GM19025 (cell line): ENCODE data around the gene ANKRD34A.

Source experiments
- ATAC-seq: cut with Tn5 transposase; IDR thresholded peaks from one replicate; pipeline ENCODE4 v1.9.1; 2021; ENCODE audit warnings: mild to moderate bottlenecking, low read depth, moderate library complexity; ENCODE audit not compliant: unreplicated experiment

The ANKRD34A gene

DNA sequence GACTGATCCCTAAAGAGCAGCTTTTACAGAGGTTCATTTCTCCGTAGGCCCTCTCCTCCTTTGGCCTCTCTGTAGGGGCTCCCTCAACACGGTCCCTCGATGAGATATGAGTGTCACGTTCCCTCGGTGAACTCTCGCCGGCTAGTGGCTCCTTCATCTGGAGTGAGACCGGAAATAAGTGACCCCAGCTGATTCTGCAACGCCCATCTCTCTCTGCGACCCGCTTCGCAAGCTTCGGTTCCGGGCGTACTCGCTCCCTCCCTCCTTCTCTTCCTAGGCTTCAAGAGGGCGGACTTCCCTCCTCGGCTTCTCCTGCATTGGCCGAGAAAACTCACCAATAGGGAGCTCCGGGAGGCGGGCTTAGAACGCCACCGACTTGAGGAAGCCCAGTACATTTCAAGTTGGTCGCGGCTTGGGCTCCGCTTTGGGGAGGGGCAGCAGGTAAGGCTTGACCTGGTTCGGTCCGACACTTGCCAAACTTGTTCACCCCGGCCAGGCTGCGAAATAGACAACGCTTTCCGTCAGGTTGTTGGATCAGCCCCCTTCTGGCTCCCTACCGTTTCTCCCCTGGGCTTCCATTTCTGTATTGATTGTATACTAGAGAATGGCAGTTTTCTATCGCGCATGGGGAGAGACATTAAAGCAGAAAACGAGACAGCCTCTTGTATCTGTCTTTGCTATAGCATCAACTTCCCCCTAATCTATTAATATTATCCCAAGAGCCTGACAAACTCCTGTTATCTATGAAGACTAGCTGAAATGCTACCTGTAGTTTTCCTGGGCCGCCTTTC, at the start of gene ANKRD34A, which contains the start of gene POLR3GL:
TSS of gene ANKRD34A (minus strand) at position 248 of the 791 bp plus-strand sequence. CDS start 2,816 bp downstream, outside the sequence.
TSS of gene POLR3GL (plus strand) at position 363 of the 791 bp plus-strand sequence. CDS start 10,176 bp downstream, outside the sequence.
- peak; percentile 89 for ATAC-seq

DNA sequence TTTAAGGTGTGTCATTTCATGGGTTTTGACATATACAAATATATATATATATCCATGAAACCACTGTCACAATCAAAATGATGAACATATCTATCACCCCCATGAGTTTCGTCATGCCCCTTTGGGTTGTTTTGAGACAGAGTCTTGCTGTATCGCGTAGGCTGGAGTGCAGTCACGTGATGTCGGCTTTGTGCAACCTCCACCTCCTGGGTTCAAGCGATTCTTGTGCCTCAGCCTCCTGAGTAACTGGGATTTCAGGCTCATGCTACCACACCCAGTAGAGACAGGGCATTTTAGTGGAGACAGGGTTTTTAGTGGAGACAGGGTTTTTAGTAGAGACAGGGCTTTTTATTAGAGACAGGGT, 49.2 kb upstream of the ANKRD34A start:
- ATAC-seq = no peak

DNA sequence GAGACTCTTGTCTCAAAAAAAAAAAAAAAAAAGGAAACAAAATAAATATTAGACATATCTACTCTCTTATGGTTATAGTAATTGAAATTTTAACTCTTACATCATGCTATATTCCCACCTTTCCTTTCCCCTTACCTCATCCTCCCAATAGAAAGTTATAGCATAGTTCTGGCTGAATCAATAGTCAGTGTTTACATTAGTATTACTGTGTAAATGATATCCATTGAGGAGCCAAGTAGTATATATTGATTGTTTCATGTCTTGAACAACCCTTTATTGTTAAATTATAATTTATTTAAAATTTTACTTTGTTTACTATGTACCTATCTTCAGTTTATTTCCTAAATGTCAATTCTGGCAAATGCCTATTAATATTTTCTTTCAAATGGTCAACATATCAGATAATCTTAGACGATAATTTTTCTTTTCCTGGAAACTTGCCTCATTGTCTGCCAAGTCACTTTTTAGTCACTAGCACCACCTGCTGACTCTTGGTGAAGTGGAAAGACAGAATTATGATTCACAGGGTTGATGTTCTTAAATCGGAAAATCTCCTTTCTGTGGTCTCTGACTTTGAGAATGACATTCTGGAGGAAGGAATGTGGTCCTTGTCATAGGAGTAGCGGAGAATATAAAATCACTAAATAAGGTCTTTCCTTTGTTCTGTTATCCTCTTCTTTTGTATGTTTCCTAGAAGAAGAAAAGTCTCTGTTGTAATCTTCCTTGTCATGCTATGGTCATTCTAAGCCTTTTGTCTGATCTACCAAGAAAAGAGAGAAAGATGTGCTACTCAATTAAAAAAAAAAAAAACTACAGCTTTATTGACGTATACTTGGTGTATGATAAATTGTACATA, 48.6 kb upstream of the ANKRD34A start:
- ATAC-seq = no peak

DNA sequence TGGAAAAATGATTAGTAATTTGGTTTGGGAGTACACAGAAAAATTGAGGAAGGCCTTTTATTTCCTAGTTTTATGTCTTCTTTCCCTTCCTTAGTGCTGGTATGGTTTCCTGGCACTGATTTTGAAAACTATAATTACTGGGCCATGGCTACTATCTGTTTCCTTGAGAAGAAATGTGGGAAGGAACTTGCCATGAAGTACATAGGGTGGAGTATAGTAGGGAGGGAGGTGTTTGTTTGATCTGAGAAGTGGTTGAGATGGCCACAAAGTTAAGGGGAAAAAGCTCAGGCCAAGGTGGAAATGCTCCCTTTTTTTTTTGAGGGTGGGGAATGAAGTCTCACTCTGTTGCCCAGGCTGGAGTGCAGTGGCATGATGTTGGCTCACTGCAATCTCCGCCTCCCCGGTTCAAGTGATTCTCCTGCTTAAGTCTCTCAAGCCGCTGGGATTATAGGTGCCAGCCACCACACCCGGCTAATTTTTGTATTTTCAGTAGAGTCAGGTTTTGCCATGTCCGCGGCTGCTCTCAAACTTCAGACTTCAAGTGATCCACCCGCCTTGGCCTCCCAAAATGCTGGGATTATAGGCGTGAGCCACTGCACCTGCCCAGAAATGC, 45.9 kb upstream of the ANKRD34A start:
- ATAC-seq = no peak

DNA sequence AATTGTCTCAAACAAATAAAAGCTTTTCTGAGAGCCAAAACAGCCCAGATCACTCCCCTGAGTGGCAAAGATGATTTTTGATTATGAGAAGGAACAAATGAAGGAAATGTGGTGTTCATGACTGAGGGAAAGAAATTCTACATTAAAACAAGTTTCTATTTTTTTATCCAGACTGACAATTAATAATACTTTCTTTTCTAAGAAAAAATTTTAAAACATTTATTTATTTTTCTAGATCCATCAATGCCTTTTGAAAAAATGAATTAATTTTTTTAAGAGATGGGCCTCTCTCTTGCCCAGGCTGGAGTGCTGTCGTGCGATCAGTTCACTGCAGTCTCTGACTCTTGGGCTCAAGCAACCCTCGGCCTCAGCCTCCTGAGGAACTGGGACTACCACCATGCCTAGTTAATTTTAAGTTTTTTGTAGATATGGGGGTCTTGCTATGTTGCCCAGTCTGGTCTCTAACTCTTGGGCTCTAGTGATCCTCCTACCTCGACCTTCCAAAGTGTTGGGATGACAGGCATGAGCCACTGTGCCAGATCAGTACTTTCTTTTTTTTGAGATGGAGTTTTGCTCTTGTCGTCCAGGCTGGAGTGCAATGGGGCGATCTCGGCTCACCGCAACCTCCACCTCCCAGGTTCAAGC, 43.2 kb upstream of the ANKRD34A start:
- no peak for ATAC-seq

DNA sequence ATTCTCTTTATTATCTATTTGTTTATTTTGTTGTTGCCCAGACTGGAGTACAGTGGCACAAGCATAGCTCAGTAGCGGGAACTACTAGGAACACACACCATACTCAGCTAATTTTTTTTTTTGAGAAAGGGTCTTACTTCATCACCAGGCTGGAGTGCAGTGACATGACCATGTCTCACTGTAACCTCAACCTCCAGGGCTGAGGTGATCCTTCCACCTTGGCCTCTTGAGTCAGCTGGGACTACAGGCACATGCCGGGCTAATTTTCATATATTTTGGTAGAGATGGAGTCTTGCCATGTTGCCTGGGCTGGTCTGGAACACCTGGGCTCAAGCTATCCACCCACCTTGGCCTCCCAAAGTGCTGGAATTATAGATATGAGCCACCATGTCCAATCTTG, 37.3 kb upstream of the ANKRD34A start:
- no peak for ATAC-seq

DNA sequence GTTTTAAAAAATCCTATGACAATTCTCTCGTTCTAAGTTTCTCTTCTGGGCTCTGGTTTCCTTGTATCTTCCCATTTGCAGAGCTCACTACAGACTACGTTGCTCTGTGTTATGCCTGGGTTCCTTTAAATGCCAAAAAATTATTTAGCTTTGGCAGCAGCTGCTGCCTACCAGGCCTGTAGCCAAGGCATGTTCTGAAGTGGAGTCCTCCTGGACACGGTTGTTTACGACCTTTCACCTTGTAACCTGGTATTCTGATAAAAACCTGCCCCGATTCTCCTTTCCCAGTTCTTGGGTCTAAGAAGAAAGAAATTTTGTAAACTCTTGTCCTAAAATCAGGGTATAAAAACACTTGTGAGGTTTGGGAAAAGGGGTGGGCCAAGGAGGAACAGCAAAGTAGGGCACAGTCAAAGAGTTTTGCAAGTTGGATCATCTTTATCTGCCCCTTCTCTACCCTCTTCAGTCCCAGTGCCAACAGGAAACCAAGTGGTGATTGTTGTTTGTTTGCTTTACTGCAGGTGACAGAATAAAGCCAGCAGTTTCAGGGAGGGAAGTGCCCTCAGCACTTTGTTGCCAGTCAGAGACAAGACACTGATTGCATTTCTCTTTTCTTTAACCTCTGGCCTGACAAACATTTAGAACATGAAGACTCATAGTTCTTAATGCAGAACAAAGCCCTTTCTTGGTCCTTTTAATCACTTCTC, 35.1 kb upstream of the ANKRD34A start:
- ATAC-seq = no peak

DNA sequence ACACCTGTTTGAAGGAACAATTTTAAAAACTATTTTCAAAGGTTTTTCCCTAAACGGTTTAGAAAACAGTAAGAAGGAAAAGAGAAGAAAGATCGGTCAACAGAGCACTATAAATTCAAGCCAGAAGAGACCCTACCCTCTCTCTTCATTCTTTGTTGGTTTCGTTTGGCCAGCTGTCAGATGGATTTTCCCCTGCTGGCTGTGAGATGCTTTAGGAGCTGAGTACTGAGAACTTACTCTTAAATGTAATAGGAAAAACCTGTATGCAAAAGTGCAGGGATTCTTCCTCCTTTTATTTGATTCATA, 33.3 kb upstream of the ANKRD34A start:
- ATAC-seq = no peak

DNA sequence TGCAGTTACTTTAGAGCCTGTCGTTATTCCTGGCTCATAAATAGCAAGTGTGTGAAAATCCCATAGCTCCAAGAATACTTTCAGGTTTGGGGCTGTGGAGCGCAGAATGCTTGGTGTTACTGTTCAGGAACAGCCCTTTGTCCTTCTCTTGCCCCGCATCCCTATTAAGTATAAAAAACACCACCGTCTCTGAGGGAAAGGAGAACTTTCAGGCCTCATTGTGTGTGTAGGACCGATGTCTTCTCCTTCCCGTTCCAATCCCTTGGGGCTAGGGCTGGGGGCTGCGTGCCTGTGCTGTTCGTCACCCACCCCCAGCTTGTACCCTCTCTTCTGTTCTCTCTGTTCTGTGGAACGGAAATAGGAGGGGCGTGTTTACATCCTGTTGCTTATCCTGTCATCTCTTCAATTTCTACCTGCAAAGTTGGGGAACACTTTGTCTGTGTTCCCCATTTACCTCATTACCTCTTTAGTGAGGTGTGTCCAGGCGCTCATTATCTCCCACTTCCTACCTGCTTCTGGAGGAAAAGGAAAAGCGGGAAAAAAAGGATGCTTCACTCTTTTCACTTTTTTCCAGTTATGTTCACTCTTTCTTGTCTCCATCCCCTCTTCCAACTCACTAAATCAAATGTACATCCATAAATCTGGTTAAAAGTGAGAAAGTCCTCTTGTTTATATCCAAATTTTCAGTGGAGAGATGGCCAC, 32.8 kb upstream of the ANKRD34A start:
- no peak for ATAC-seq

DNA sequence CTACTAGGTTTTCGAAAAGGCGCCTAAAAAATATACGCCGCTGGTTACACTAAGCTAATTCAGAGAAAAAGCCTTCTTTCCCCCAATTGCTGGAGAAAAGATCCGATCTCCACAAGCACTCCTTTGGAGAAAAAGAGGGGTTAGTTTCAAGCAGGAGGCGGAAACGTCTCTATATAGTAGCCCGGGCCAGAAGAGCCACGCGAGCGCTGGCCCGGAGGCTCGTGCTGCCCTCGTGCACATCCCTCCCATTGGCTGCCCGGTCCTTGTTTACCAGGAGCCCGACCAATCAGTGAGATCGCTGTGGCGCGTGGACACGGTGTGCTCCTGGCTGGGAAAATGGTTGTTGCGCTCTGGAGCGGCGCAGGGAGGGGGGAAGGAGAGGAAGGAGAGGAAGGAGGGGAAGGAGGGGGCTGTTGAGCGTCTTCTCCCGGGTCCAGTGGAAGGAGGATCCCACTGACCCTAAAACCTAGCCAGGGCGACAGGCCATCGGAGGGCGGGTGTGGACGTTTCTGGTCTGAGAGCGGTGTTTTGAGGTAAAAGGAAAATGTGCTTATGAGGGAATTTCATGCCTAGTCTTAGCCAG, 32.1 kb upstream of the ANKRD34A start, which contains the start of gene TXNIP:
TSS of gene TXNIP (minus strand) at position 147 of the 583 bp plus-strand sequence. CDS start 313 bp downstream, outside the sequence.
- ATAC-seq = peak; percentile 95

DNA sequence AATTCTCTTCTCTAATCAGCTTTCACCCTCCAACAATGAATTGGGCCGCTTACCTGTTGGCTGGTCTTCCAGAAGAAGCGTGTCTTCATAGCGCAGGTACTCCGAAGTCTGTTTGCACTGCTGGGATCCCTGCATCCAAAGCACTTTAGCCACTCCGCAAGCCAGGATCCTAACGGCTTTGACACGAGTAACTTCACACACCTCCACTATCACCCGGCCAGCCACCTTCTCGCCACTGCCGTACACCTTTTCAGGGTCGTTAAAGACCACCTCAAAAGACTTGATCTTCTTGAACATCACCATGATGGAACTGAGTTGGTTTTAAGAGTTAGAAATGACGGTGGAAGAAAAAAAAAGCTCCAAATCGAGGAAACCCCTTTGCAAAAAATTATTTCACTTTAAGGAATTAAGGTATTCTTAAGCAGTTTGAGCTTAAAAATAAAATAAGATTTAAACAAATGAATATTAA, 31.6 kb upstream of the ANKRD34A start:
- ATAC-seq = no peak

DNA sequence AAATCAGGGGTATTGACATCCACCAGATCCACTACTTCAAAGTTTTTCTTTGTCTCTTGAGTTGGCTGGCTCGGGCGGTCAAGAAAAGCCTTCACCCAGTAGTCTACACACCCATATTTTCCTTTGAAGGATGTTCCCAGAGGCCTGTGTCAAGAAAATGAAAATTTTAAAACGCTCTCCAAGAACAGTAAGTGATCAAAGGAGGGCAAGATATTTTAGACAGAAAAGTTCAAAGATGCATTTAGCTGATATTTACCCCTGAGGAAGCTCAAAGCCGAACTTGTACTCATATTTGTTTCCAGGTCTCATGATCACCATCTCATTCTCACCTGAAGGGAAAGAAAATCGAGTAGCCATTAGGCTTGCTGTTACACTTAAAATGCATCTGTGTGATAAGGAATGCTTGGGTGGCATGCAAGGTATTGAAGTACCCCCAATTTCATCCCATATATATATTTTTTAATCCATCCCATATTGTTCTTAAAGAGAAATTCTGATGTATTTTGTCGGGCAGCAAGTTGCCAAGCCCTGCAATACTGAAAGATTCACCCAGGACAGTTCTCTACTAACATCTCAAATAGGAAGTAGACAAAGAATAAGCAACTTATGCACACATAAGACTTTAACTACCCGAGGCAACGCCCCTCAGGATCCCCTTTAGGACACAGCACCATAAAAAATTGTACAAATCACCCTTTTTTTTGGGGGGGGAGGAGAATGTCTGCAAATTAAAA, 30.9 kb upstream of the ANKRD34A start:
- no peak for ATAC-seq

DNA sequence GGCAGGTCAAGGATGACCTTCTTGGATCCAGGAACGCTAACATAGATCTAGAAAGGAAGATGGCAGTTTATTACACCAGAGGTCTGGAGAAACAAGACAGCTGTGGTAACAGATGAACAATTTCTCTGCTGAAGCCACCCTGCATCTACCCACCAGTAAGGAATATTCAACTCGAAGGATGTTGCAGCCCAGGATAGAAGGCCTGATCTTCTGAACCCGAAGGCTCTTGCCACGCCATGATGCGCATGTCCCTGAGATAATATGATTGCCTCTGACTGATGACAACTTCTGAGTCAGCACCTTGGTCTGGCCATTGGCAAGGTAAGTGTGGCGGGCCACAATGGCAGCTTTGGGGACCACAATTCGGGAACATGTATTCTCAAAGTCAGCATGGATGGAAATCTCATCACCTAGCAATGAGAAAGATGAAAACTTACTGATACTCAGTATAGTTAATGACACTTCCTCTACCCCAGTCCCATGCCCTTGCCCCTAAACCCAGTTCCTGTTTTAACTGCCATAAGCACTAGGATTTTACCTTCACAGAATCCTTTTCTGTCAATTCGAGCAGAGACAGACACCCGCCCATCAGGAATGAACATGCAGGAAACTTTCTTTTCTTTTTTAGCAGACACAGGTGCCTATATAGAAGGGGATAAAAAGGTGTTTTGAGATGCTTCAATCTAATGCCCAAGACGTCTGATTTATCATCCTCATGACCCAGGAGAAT, 30.2 kb upstream of the ANKRD34A start:
- no peak for ATAC-seq

DNA sequence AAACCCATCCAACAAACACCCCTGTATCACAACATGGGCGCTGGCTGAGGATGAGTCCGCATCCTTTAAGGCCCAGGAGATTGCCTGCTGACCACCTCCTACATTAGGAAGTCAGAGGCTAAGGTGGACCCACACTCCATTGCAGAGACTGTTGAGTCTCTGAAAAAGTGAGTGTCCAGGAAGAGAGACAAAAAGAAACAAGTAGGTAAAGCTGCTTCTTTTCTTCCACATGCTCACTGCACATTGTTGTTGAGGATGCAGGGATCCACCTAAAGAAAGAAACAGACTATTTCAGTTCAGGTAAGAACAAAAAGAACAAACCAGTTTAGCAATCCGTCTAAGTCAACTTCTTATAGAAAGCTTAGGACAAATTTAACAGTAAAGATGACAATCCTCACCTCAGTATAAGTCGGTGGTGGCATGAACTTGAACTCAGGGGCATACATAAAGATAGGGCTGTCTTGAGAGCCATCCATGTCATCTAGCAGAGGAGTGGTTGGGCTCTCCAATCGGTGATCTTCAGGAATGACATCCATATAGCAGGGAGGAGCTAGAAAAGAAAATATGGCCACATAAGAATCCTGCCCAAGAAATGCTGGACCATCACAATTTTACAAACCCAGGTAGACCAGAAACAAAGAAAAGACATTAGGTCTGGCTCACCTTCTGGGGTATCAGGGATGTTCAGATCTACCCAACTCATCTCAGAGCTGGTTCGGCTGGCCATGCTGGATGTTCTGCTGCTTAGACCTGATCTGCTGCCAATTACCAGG, 29.4 kb upstream of the ANKRD34A start:
- no peak for ATAC-seq

DNA sequence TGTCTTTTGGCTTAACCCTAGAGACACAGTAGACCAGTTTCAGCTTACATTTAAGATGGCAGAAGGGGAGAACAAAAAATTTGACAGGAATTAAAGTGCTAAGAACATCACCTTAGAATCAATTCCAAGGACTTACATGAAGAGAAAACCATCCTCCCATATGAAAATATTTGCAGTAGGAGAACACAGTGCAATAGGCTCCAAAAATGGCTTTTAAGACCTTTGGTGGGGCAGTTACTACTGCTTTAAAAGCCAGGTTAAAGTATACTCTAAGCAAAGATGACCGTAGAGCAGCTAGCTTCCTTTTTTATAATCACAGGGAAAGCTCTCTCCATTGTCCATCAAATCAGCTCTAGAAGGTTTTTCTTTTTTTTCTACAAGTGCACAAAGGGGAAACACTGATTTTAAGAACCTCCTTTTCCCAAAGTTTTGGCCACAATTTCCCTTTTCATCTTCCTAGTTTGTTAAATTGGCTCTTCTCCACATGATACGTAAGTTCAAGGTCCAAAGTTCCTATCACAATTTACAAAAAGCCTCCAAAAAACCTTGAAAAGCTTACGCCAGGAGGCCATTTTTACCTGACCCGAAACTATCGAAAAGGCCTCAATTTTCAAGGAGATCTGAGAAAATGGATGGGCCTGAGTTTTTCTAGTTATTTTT, 28.7 kb upstream of the ANKRD34A start:
- ATAC-seq = no peak

DNA sequence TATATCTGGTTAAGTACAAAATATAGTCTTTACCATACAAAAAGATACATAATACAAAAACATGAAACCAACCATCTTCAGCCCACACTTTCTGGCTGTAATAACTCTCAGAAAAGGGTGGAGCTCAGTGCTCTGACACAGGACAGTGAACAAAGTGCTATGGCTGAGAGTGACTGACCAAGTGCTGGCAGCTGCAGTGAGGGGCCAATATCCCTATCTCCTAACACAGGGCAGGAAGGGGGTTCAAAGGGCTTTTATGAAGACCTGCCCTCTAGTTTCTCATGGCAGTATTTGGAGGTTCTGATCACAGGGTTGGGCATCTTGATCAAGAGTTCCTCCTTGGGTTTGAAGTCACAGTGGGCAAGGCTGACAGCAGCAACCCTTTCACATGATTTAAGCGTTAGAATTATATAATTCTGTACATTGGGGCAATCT, 28.1 kb upstream of the ANKRD34A start:
- no peak for ATAC-seq
